WERI-Rb-1 (cell line): ENCODE results near the gene TEX38.

Experiments
- DNase-seq: peaks from one replicate; pipeline ENCODE4 v3.0.0-alpha.2; 2020
- H3K27ac ChIP-seq: fragments of 250-450 bp; sonication (Bioruptor Pico); 2 replicates; pipeline ENCODE4 v1.5.1; 2020; ENCODE audit warnings: mild to moderate bottlenecking, moderate library complexity
- H3K27me3 ChIP-seq: fragments of 250-450 bp; sonication (Bioruptor Pico); 2 replicates; pipeline ENCODE4 v1.5.1; 2021; ENCODE audit warnings: mild to moderate bottlenecking, low read depth, moderate library complexity; ENCODE audit not compliant: insufficient read depth, severe bottlenecking
- H3K36me3 ChIP-seq: fragments of 250-450 bp; sonication (Bioruptor Pico); 2 replicates; pipeline ENCODE4 v1.5.1; 2020; ENCODE audit warnings: mild to moderate bottlenecking, moderate library complexity
- H3K4me3 ChIP-seq: 2 replicates; pipeline ENCODE4 v1.5.1; 2011; ENCODE audit warnings: low read depth, mild to moderate bottlenecking, control low read depth, low read length
- H3K9me3 ChIP-seq: fragments of 250-450 bp; sonication (Bioruptor Pico); 2 replicates; pipeline ENCODE4 v1.5.1; 2021; ENCODE audit warnings: mild to moderate bottlenecking, moderate library complexity; ENCODE audit not compliant: severe bottlenecking
- TF ChIP-seq, protein P1 (sequence below): IDR thresholded peaks from 2 replicates; pipeline ENCODE4 v1.5.1; 2011; ENCODE audit warnings: low read depth, mild to moderate bottlenecking, control low read depth, inconsistent platforms, low read length

TEX38 gene

GRCh38 chr1:46671554-46671953, at the start of gene TEX38:
TSS of gene TEX38 (plus strand) at chr1:46671854. CDS start at chr1:46671935, 81 bp downstream.
- DNase-seq: no peak
- H3K9me3 ChIP-seq: no peaks in the 10 kb centered on the region
- no peaks in the 10 kb centered on the region; the same call in 1 of the 2 replicates for H3K36me3 ChIP-seq
- no peak within 1 kb of the TSS for H3K4me3 ChIP-seq
- H3K27me3 ChIP-seq: no peaks in the 10 kb centered on the region
- H3K27ac ChIP-seq: no peak within 1 kb of the TSS
- TF ChIP-seq, protein P1, sequence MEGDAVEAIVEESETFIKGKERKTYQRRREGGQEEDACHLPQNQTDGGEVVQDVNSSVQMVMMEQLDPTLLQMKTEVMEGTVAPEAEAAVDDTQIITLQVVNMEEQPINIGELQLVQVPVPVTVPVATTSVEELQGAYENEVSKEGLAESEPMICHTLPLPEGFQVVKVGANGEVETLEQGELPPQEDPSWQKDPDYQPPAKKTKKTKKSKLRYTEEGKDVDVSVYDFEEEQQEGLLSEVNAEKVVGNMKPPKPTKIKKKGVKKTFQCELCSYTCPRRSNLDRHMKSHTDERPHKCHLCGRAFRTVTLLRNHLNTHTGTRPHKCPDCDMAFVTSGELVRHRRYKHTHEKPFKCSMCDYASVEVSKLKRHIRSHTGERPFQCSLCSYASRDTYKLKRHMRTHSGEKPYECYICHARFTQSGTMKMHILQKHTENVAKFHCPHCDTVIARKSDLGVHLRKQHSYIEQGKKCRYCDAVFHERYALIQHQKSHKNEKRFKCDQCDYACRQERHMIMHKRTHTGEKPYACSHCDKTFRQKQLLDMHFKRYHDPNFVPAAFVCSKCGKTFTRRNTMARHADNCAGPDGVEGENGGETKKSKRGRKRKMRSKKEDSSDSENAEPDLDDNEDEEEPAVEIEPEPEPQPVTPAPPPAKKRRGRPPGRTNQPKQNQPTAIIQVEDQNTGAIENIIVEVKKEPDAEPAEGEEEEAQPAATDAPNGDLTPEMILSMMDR: no peak

- DNase-seq: no peak
- H3K27ac ChIP-seq: no peak overlapping the region
Measured at GRCh38 chr1:46621930-46622329, 49.7 kb upstream of the TEX38 start.

DNA sequence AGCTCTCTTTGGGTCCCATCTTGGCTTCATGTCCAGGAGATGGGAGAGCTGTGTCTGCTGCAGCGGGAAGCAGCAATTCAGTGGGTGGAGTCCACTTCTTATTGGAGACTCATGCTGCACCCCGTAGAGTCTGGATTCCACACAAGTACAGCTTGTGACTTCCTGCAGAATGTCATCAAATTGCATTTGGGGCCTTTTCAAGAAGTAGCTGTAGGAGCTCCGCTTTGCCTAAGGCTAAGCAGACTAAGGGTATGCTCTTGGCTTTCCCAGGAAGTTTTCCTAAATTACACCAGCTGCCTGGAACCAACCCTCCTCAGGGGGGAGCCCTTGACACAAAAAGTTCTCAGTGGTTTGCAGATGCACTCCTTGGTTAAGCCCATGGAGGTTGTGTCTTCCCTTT, 49.3 kb upstream of the TEX38 start:
- no peaks in the 10 kb centered on the region for H3K36me3 ChIP-seq
- no peaks in the 10 kb centered on the region for H3K27me3 ChIP-seq
- no peak overlapping the region for H3K27ac ChIP-seq
- H3K9me3 ChIP-seq: no peaks in the 10 kb centered on the region
- TF ChIP-seq, protein P1: peak; percentile 31; the same call in 1 of the 2 replicates
- H3K4me3 ChIP-seq: no peak overlapping the region
- no peak for DNase-seq

More at GRCh38 chr1:46621930-46622329, 49.7 kb upstream of the TEX38 start:
- no peaks in the 10 kb centered on the region for H3K9me3 ChIP-seq
- TF ChIP-seq, protein P1: no peak
- H3K27me3 ChIP-seq: no peaks in the 10 kb centered on the region
- no peaks in the 10 kb centered on the region for H3K36me3 ChIP-seq
- H3K4me3 ChIP-seq: no peak overlapping the region

DNA sequence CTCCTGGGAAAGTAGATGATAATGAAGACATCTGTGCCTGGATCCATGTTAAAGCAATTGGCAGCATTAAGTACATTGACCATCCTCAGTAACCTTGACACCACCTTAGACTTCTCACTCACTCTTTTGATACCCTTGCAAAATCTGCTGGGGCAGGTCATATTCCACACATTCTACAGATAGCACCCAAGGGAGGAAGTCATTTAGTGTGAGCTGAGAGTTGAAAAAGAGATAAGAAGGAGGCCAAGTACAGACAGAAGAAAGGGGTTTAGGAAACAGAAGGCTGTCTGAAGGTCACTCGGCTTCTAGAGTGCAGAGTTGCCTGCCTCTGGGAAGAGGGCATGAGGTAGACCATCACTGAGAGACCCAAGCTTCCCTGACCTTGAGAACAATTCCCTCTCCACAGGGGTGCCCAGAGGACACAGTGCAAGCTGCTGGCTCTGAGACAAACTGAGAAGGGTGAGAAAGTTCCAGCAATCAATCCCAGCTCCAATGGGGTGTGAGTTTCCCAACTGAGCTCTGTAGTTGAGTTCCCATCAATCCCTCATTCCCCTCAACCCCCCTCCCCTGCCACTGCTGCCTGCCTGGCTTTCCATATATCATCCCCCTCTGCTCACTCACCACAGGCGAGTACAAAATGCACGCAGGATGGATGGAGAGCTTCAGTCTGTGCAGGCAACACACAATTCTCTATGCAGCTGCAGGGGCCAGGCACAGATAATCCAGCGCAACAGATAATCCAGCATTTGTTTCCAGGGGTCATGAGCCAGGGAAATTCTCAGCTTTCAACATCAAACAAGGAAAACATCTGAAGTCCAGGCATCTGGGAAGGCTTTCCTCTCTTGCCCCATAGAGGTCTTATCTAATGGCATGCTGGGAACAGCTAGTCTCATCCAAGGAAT, 47.7 kb upstream of the TEX38 start:
- Histone ChIP-seq H3K36me3 (no peaks in the 10 kb centered on the region), H3K27ac (no peak overlapping the region), H3K9me3 (no peaks in the 10 kb centered on the region), H3K27me3 (no peaks in the 10 kb centered on the region), H3K4me3 (no peak overlapping the region)
- TF ChIP-seq, protein P1: no peak
- DNase-seq: no peak

DNA sequence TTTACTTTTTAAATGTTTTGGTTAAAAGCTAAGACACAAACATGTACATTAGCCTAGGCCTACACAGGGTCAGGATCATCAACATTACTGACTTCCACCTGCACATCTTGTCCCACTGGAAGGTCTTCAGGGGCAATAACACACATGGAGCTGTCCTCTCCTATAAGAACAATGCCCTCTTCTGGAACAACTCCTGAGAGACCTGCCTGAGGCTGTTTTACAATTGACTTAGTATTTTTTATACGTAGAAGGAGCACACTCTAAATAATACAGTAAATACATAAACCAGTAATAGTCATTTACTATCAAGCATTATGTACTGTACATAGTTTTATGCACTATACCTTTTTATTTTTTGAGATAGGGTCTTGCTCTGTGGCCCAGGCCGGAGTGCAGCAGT, 40.9 kb upstream of the TEX38 start:
- peaks cover 14% of the 10 kb centered on the region for H3K36me3 ChIP-seq
- H3K9me3 ChIP-seq: no peaks in the 10 kb centered on the region
- no peak for DNase-seq
- no peak overlapping the region for H3K27ac ChIP-seq
- no peaks in the 10 kb centered on the region for H3K27me3 ChIP-seq
- TF ChIP-seq, protein P1: no peak
- no peak overlapping the region for H3K4me3 ChIP-seq
